GM19468 (cell line): Measurements from ENCODE around the gene TUG1.

ENCODE experiments used
- ATAC-seq: cut with Tn5 transposase; IDR thresholded peaks from one replicate; pipeline ENCODE4 v1.9.1; 2021; ENCODE audit warnings: mild to moderate bottlenecking, moderate library complexity, moderate number of reproducible peaks; ENCODE audit not compliant: unreplicated experiment; ENCODE audit errors: extremely low read depth

TUG1 gene

DNA sequence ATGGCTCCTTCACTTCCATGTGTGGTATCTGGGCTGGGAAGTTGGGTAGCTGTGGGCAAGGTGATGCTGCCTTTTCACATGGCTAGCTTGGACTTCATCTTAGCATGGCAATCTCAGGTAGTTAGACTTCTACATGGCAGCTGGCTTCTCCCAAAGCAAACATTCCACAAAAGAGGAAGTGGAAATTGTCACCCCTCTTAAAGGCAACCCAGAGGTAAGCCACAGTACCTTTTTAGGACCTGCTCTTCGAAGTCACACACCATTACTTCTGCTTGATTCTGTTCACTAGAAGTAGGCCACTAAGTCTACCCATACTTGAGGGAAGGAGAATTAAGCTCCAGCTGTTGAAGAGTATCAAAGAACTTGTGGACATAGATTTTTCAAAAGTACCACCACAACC lies 25.9 kb downstream of the TUG1 start:
- ATAC-seq: no peak

GRCh38 chr22:30996462-30996861 lies 27.4 kb downstream of the TUG1 start:
- no peak for ATAC-seq

GRCh38 chr22:30998329-30998728 lies 29.3 kb downstream of the TUG1 start:
- no peak for ATAC-seq

DNA sequence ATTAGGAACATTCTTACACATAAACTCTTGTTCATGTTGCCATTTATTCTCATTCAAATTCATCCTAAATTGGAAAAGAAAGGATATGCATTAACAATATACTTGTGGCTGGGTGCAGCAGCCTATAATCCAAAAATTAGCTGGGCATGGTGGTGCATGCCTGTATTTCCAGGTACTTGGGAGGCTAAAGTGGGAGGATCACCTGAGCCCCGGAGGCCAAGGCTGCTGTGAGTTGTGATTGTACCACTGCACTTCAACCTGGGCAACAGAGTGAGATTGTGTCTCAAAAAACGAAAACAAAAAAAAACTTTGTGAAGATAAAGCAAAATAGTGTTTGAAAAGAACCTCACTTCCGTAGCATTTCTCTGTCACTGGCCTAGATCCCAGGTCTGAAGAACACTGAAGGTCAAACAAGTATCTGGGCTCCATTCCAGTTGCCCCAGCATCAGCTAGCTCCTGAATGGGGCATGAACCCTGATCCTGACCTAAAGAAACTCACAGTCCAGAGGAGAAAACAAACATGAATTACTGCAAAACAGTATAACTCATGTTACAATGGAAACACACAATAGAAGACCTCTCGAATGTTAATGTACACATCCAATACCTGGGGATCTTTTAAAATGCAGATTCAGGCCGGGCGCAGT lies 32.2 kb downstream of the TUG1 start:
- no peak for ATAC-seq

- ATAC-seq: no peak
These were observed 36.5 kb downstream of the TUG1 start for GRCh38 chr22:31005535-31005934.

GRCh38 chr22:31019191-31019930 lies 50.3 kb downstream of the TUG1 start:
- ATAC-seq: no peak

GRCh38 chr22:31020334-31020733 lies 51.3 kb downstream of the TUG1 start:
- ATAC-seq: no peak

- ATAC-seq: no peak
These were observed 53.5 kb downstream of the TUG1 start for GRCh38 chr22:31022516-31022915.
